ENCODE measurements around the gene FAF1. TPM values are rescaled to one million over a fixed set of nuclear protein-coding genes. Genes with fewer than 3 reads are reported as not detected.

FAF1 gene
- total RNA-seq, 1 experiment from 2014 or later, result 73.2 TPM

GRCh38 chr1:50978144-50978851 lies 18.2 kb upstream of the FAF1 start:
- Histone ChIP-seq H3K79me2 (ENCODE audit: insufficient read depth, low read length) (no peaks in the 10 kb centered on the region), H3K9me3 (ENCODE audit: control insufficient read depth in 1 of 2, insufficient read depth in 1 of 2, low read depth in 1 of 2, low read length in 2 of 2) (no peaks in the 10 kb centered on the region), H3K4me2 (ENCODE audit: low read length) (peak overlapping the region; percentile 80), H3K9ac (ENCODE audit: low read length) (peak overlapping the region; percentile 65), H3K4me1 (ENCODE audit: control insufficient read depth in 1 of 2, insufficient read depth in 2 of 2, low read length in 2 of 2) (peaks cover 6 to 17% of the 10 kb centered on the region in 2 experiments; a peak in 3 of 4 replicates), H3K27ac (ENCODE audit: low read depth, low read length) (peak overlapping the region; percentile 50; the same call in 1 of the 2 replicates), H3K9me2 (ENCODE audit: insufficient read depth) (no peaks in the 10 kb centered on the region), H3K27me3 (ENCODE audit: insufficient read depth, low read length) (no peaks in the 10 kb centered on the region), H2AFZ (ENCODE audit: low read depth, low read length, poor library complexity, severe bottlenecking) (peak overlapping the region; percentile 91), H4K20me1 (ENCODE audit: insufficient read depth) (no peaks in the 10 kb centered on the region), H3K4me3 (replicated peaks in 1 of 2; ENCODE audit: low read depth in 1 of 2, low read length in 2 of 2) (peak overlapping the region; percentile 54 to 65), H3K36me3 (ENCODE audit: control insufficient read depth in 1 of 2, insufficient read depth in 2 of 2, low read length in 2 of 2) (no peaks in the 10 kb centered on the region)
- ChIA-PET CTCF (interaction anchor here (1.5 kb wide), 1 partner anchor 10 kb away, joined by 6 read pairs; no protein-coding TSS in a partner anchor), RAD21 (ENCODE audit: low non-redundant PET in 1 of 2, low total read pairs in 2 of 2, uncharacterized antibody in 2 of 2, unreplicated experiment in 2 of 2) (no interaction called here), POLR2A (interaction anchor here (0.9 kb wide), 1 partner anchor 10 kb away, joined by 3 read pairs; no protein-coding TSS in a partner anchor)
- BruUV-seq (replicated peaks), result no TSS peak
- DNase-seq (ENCODE audit: low read depth, low spot score), result no peak
- ATAC-seq, result peak; percentile 86
- intact Hi-C loops (cut with micrococcal nuclease), result no loop called here
- TF ChIP-seq CEBPB (IDR thresholded peaks at IDR 0.05; ENCODE audit: low read depth) (no peak), JUND (IDR thresholded peaks at IDR 0.05) (no peak), POLR2A (IDR thresholded peaks at IDR 0.05; ENCODE audit: borderline replicate concordance, extremely low read depth, insufficient read depth, insufficient read length) (peak; percentile 47), ZNF274 (IDR thresholded peaks at IDR 0.05; ENCODE audit: low read depth, low read length) (no peak), EZH2phosphoT487 (IDR thresholded peaks at IDR 0.05; ENCODE audit: borderline replicate concordance) (no peak), REST (IDR thresholded peaks at IDR 0.05; ENCODE audit: low read depth) (no peak), TCF7L2 (IDR thresholded peaks at IDR 0.05; ENCODE audit: borderline replicate concordance, extremely low read depth, insufficient read depth, insufficient read length) (peak; percentile 53), RAD21 (IDR thresholded peaks at IDR 0.05; ENCODE audit: low read depth) (no peak), ELF1 (IDR thresholded peaks at IDR 0.05; ENCODE audit: borderline replicate concordance, low read depth) (no peak), SP1 (IDR thresholded peaks at IDR 0.05; ENCODE audit: low read depth) (no peak), MAX (IDR thresholded peaks at IDR 0.05) (peak; percentile 32; the same call in 1 of the 2 replicates), CBX3 (IDR thresholded peaks at IDR 0.05; ENCODE audit: low read depth) (no peak), CTCF (IDR thresholded peaks at IDR 0.05 in 2 of 3, conservative IDR thresholded peaks at IDR 0.05 in 1 of 3; ENCODE audit: borderline replicate concordance in 1 of 3, insufficient read depth in 1 of 3, low read depth in 2 of 3, low read length in 2 of 3) (no peak), YY1 (IDR thresholded peaks at IDR 0.05; ENCODE audit: extremely low read depth, insufficient replicate concordance, low read depth, low read length) (no peak), ZFX (IDR thresholded peaks at IDR 0.05) (0 out of 2 replicates have a peak, but pooled peaks have one; percentile 29), ZBTB33 (IDR thresholded peaks at IDR 0.05; ENCODE audit: extremely low read depth, insufficient replicate concordance, low read length) (no peak), POLR2AphosphoS5 (IDR thresholded peaks at IDR 0.05; ENCODE audit: low read depth, low read length) (no peak), FOSL1 (IDR thresholded peaks at IDR 0.05; ENCODE audit: low read depth) (no peak), SIN3A (IDR thresholded peaks at IDR 0.05; ENCODE audit: low read depth) (no peak), EGR1 (IDR thresholded peaks at IDR 0.05; ENCODE audit: low read depth) (no peak)
